ENCODE results near the gene TPT1. TPM values are rescaled to one million over a fixed set of nuclear protein-coding genes. Genes with fewer than 3 reads are reported as not detected.
"Not testable (repeated sequence)": the region's sequence is repeated elsewhere in the genome, so short reads cannot be mapped to it uniquely, and the experiment has no call there.

Gene TPT1
- polyA plus RNA-seq, 2 of the 4 experiments (the other 2 are of a cell fraction), result 2,486 to 3,850 TPM

- TF ChIP-seq REST (IDR thresholded peaks at IDR 0.05) (no peak; the same call in 1 of the 2 replicates), FOXS1 (CRISPR knock-in tag; IDR thresholded peaks at IDR 0.05) (no peak), NPAS2 (CRISPR knock-in tag; IDR thresholded peaks at IDR 0.05; ENCODE audit: borderline replicate concordance) (no peak), HMGXB4 (CRISPR knock-in tag; IDR thresholded peaks at IDR 0.05; ENCODE audit: borderline replicate concordance) (no peak), EP300 (IDR thresholded peaks at IDR 0.05) (0 out of 5 replicates have a peak, but pooled peaks of 1 of the 2 experiments have one; percentile 36), MAX (IDR thresholded peaks at IDR 0.05) (peak; percentile 36; the same call in 1 of the 2 replicates)
Observed at GRCh38 chr13:45341034-45341798, at the start of gene TPT1 (continued).

- DNase-seq (ENCODE audit: low read depth in 1 of 2, low spot score in 1 of 2); H3K4me3 ChIP-seq; H3K9me3 ChIP-seq; CTCF ChIA-PET; H3K4me2 ChIP-seq; H3K27ac ChIP-seq; POLR2A ChIA-PET; H3K4me1 ChIP-seq; ATAC-seq; FAIRE-seq: not testable (repeated sequence)
- WGBS (ENCODE audit: missing lambda C conversion rate), result 93% methylated on average over 9 of the region's 9 CpGs
Observed at GRCh38 chr13:45390348-45390747, 49.4 kb upstream of the TPT1 start.

- DNase-seq (ENCODE audit: low read depth in 1 of 2, low spot score in 1 of 2) (no peak), FAIRE-seq (no peak), ATAC-seq (no peak)
- CTCF ChIA-PET, result interaction anchor here (0.6 to 2.0 kb wide), 4 partner anchors 8 to 30 kb away, joined by 3 to 4 read pairs (median 4); no protein-coding TSS in a partner anchor
- TF ChIP-seq USF2 (IDR thresholded peaks at IDR 0.05) (no peak), CTCF (IDR thresholded peaks at IDR 0.05) (no peak), BHLHE40 (IDR thresholded peaks at IDR 0.05; ENCODE audit: low read depth, low read length) (no peak), HEYL (CRISPR knock-in tag; IDR thresholded peaks at IDR 0.05) (no peak), MAZ (IDR thresholded peaks at IDR 0.05; ENCODE audit: borderline replicate concordance, low read depth, low read length) (no peak)
- Histone ChIP-seq H3K4me1 (no peaks in the 10 kb centered on the region), H3K4me2 (no peak overlapping the region), H3K4me3 (no peak overlapping the region), H3K9me3 (no peaks in the 10 kb centered on the region), H3K27ac (no peak overlapping the region)
- POLR2A ChIA-PET, result interaction anchor here (0.9 kb wide), 1 partner anchor 47 kb away, joined by 3 read pairs; no protein-coding TSS in a partner anchor
- 99% methylated on average over 4 of the region's 4 CpGs for WGBS (ENCODE audit: missing lambda C conversion rate)
Observed at GRCh38 chr13:45388664-45389063, 47.7 kb upstream of the TPT1 start.

Data from A549 (cell line).